ENCODE results near the gene PCDHA9. TPM values are rescaled to one million over a fixed set of nuclear protein-coding genes. Genes with fewer than 3 reads are reported as not detected.
"Not testable (repeated sequence)": the region's sequence is repeated elsewhere in the genome, so short reads cannot be mapped to it uniquely, and the experiment has no call there.

Gene PCDHA9
- total RNA-seq, 2 experiments from 2014 or later = not detected

DNA sequence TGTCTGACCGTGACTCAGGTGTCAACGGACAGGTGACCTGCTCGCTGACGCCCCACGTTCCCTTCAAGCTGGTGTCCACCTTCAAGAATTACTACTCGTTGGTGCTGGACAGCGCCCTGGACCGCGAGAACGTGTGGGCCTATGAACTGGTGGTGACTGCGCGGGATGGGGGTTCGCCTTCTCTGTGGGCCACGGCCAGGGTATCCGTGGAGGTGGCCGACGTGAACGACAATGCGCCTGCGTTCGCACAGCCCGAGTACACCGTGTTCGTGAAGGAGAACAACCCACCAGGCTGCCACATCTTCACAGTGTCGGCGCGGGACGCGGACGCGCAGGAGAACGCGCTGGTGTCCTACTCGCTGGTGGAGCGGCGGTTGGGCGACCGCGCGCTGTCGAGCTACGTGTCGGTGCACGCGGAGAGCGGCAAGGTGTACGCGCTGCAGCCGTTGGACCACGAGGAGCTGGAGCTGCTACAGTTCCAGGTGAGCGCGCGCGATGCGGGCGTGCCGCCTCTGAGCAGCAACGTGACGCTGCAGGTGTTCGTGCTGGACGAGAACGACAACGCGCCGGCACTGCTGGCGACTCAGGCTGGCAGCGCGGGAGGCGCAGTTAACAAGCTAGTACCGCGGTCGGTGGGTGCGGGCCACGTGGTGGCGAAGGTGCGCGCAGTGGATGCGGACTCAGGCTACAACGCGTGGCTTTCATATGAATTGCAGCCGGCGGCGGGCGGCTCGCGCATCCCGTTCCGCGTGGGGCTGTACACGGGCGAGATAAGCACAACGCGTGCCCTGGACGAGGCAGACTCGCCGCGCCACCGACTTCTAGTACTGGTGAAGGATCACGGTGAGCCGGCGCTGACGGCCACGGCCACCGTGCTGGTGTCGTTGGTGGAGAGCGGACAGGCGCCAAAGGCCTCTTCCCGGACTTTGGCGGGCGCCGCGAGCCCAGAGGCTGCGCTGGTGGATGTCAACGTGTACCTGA is 22.3 kb downstream of the PCDHA9 start:
- TF ChIP-seq, protein P1, sequence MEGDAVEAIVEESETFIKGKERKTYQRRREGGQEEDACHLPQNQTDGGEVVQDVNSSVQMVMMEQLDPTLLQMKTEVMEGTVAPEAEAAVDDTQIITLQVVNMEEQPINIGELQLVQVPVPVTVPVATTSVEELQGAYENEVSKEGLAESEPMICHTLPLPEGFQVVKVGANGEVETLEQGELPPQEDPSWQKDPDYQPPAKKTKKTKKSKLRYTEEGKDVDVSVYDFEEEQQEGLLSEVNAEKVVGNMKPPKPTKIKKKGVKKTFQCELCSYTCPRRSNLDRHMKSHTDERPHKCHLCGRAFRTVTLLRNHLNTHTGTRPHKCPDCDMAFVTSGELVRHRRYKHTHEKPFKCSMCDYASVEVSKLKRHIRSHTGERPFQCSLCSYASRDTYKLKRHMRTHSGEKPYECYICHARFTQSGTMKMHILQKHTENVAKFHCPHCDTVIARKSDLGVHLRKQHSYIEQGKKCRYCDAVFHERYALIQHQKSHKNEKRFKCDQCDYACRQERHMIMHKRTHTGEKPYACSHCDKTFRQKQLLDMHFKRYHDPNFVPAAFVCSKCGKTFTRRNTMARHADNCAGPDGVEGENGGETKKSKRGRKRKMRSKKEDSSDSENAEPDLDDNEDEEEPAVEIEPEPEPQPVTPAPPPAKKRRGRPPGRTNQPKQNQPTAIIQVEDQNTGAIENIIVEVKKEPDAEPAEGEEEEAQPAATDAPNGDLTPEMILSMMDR (IDR thresholded peaks at IDR 0.05) = no peak
- H3K9me3 Mint-ChIP-seq = peaks cover 12% of the 10 kb centered on the region
- intact Hi-C loops (cut with micrococcal nuclease) = loop anchor here (5.0 kb wide), 1 partner anchor 172 kb away; no protein-coding TSS in a partner anchor
- ChIA-PET POLR2A (no interaction called here), CTCF (interaction anchor here (1.2 kb wide), 2 partner anchors 29 to 84 kb away, joined by 3 read pairs; partner anchors contain the start of gene PCDHA1)
- H3K27me3 Mint-ChIP-seq = peaks cover 25% of the 10 kb centered on the region
- H3K36me3 Mint-ChIP-seq (ENCODE audit: low read depth) = peaks cover 3% of the 10 kb centered on the region
- no peak overlapping the region for H3K4me3 Mint-ChIP-seq
- no peaks in the 10 kb centered on the region for H3K4me1 Mint-ChIP-seq (ENCODE audit: low read depth)
- H3K27ac Mint-ChIP-seq = no peak overlapping the region
- no peak for ATAC-seq
- no peak for DNase-seq

DNA sequence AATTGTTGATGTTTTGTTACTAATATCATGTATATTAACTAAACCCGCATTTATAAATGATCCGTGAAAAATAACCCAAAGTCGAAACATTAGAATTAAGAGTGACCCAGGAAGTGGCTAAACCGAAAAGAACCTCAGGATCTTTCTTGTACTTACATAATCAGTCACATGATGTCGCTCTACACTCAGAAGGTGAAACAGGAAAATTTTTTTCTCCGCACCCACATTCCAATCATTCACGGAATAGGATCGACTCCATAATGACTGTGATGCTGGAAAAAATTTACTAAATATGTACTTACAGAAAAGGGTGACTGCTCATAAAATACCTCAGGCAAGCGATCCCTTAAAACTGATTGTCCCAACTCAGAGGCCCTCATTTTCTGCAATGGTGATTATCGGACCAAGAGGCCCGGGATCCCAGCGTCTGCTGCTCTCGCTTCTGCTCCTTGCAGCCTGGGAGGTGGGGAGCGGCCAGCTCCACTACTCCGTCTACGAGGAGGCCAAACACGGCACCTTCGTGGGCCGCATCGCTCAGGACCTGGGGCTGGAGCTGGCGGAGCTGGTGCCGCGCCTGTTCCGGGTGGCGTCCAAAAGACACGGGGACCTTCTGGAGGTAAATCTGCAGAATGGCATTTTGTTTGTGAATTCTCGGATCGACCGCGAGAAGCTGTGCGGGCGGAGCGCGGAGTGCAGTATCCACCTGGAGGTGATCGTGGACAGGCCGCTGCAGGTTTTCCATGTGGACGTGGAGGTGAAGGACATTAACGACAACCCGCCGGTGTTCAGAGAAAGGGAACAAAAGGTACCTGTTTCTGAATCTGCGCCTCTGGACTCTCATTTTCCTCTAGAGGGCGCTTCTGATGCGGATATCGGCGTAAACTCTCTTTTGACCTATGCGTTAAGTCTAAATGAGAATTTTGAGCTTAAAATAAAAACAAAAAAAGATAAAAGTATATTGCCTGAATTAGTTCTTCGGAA is 27.2 kb downstream of the PCDHA9 start, which contains the start of gene PCDHA12:
Gene PCDHA12, plus strand, starts transcription at position 224 of the 981 bp plus-strand sequence. Its CDS starts 165 bp downstream, at position 389.
- TF ChIP-seq, protein P1 (IDR thresholded peaks at IDR 0.05) = no peak

DNA sequence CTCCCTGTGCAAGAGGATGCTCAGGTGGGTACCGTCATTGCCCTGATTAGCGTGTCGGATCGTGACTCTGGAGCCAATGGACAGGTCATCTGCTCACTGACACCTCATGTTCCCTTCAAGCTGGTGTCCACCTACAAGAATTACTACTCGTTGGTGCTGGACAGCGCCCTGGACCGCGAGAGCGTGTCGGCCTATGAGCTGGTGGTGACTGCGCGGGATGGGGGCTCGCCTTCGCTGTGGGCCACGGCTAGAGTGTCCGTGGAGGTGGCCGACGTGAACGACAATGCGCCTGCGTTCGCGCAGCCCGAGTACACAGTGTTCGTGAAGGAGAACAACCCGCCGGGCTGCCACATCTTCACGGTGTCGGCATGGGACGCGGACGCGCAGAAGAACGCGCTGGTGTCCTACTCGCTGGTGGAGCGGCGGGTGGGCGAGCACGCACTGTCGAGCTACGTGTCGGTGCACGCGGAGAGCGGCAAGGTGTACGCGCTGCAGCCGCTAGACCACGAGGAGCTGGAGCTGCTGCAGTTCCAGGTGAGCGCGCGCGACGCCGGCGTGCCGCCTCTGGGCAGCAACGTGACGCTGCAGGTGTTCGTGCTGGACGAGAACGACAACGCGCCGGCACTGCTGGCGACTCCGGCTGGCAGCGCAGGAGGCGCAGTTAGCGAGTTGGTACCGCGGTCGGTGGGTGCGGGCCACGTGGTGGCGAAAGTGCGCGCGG is 28.5 kb downstream of the PCDHA9 start:
- DNase-seq; H3K4me3 Mint-ChIP-seq; CTCF ChIA-PET; intact Hi-C loops (cut with micrococcal nuclease); H3K27ac Mint-ChIP-seq; ATAC-seq; POLR2A ChIA-PET; H3K4me1 Mint-ChIP-seq (ENCODE audit: low read depth): not testable (repeated sequence)
- peaks cover 10% of the 10 kb centered on the region for H3K9me3 Mint-ChIP-seq
- H3K27me3 Mint-ChIP-seq = peaks cover 43% of the 10 kb centered on the region
- peaks cover 12% of the 10 kb centered on the region for H3K36me3 Mint-ChIP-seq (ENCODE audit: low read depth)

More for the DNA sequence above, 27.2 kb downstream of the PCDHA9 start, which contains the start of gene PCDHA12:
- intact Hi-C loops (cut with micrococcal nuclease) = no loop called here
- ChIA-PET POLR2A (no interaction called here), CTCF (interaction anchor here (1.2 kb wide), 1 partner anchor 19 kb away, joined by 3 read pairs; the partner anchor contains the start of gene PCDHA10)
- no peaks in the 10 kb centered on the region for H3K4me1 Mint-ChIP-seq (ENCODE audit: low read depth)
- H3K27me3 Mint-ChIP-seq = peaks cover 42% of the 10 kb centered on the region
- no peak for DNase-seq
- H3K27ac Mint-ChIP-seq = no peak within 1 kb of the TSS
- no peak for ATAC-seq
- no peak within 1 kb of the TSS for H3K4me3 Mint-ChIP-seq
- H3K9me3 Mint-ChIP-seq = peaks cover 7% of the 10 kb centered on the region
- H3K36me3 Mint-ChIP-seq (ENCODE audit: low read depth) = peaks cover 9% of the 10 kb centered on the region

DNA sequence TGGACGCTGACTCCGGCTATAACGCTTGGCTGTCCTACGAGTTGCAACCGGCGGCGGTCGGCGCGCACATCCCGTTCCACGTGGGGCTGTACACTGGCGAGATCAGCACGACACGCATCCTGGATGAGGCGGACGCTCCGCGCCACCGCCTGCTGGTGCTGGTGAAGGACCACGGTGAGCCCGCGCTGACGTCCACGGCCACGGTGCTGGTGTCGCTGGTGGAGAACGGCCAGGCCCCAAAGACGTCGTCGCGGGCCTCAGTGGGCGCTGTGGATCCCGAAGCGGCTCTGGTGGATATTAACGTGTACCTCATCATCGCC is 29.0 kb downstream of the PCDHA9 start:
- TF ChIP-seq, protein P1 (IDR thresholded peaks at IDR 0.05) = no peak
- intact Hi-C loops (cut with micrococcal nuclease) = no loop called here
- ChIA-PET CTCF (no interaction called here), POLR2A (no interaction called here)
- no peak overlapping the region for H3K4me3 Mint-ChIP-seq
- H3K27me3 Mint-ChIP-seq = peaks cover 42% of the 10 kb centered on the region
- no peak overlapping the region for H3K27ac Mint-ChIP-seq
- no peaks in the 10 kb centered on the region for H3K4me1 Mint-ChIP-seq (ENCODE audit: low read depth)
- no peak for DNase-seq
- ATAC-seq = no peak
- peaks cover 13% of the 10 kb centered on the region for H3K36me3 Mint-ChIP-seq (ENCODE audit: low read depth)
- H3K9me3 Mint-ChIP-seq = peaks cover 15% of the 10 kb centered on the region

Data from activated CD8-positive, alpha-beta T cell treated with anti-CD3 and anti-CD28 coated beads for 36 hours (primary cell).